Neural progenitor cell (in vitro differentiated cells): Measurements from ENCODE around the gene CDK10.
"Not testable (repeated sequence)": the region's sequence is repeated elsewhere in the genome, so short reads cannot be mapped to it uniquely, and the experiment has no call there.

Experiments
- EZH2 ChIP-seq: fragments of 200-600 bp; sonication (generic); IDR thresholded peaks from 2 replicates; pipeline ENCODE4 v1.6.1; 2017; ENCODE audit warnings: antibody characterized with exemption, mild to moderate bottlenecking, moderate library complexity
- TF ChIP-seq, protein P1 (sequence below): fragments of 200-600 bp; sonication (generic); IDR thresholded peaks from 2 replicates; pipeline ENCODE4 v1.5.1; 2017; ENCODE audit warnings: antibody characterized with exemption, mild to moderate bottlenecking

DNA sequence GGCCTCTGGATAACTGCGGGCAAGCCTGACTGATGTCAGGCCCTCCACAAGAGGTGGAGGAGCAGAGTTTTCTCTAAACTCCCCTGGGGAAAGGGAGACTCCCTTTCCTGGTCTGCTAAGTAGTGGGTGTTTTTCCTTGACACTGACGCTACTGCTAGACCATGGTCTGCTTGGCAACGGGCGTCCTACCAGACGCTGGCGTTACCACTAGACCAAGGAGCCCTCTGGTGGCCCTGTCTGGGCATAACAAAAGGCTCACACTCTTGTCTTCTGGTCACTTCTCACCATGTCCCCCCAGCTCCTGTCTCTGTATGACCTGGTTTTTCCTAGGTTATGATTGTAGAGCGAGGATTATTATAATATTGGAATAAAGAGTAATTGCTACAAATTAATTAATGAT, 19.5 kb upstream of the CDK10 start:
- TF ChIP-seq, protein P1, sequence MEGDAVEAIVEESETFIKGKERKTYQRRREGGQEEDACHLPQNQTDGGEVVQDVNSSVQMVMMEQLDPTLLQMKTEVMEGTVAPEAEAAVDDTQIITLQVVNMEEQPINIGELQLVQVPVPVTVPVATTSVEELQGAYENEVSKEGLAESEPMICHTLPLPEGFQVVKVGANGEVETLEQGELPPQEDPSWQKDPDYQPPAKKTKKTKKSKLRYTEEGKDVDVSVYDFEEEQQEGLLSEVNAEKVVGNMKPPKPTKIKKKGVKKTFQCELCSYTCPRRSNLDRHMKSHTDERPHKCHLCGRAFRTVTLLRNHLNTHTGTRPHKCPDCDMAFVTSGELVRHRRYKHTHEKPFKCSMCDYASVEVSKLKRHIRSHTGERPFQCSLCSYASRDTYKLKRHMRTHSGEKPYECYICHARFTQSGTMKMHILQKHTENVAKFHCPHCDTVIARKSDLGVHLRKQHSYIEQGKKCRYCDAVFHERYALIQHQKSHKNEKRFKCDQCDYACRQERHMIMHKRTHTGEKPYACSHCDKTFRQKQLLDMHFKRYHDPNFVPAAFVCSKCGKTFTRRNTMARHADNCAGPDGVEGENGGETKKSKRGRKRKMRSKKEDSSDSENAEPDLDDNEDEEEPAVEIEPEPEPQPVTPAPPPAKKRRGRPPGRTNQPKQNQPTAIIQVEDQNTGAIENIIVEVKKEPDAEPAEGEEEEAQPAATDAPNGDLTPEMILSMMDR: not testable (repeated sequence)
- TF ChIP-seq EZH2: not testable (repeated sequence)
